Activated naive CD4-positive, alpha-beta T cell treated with anti-CD3 and anti-CD28 coated beads, Interleukin-2, amount 50 U/mL, for 24 hours (primary cell): ENCODE data around the gene TAS2R41.
"Not testable (repeated sequence)": the region's sequence is repeated elsewhere in the genome, so short reads cannot be mapped to it uniquely, and the experiment has no call there.

Experiments
- H3K27ac Mint-ChIP-seq: one replicate; pipeline ENCODE4 v1.8.0; 2021; ENCODE audit warnings: mild to moderate bottlenecking, mixed read lengths
- H3K27me3 Mint-ChIP-seq: one replicate; pipeline ENCODE4 v1.8.0; 2021; ENCODE audit warnings: mixed read lengths
- H3K36me3 Mint-ChIP-seq: one replicate; pipeline ENCODE4 v1.8.0; 2021; ENCODE audit warnings: mixed read lengths
- H3K4me1 Mint-ChIP-seq: one replicate; pipeline ENCODE4 v1.8.0; 2021; ENCODE audit warnings: mixed read lengths
- H3K4me3 Mint-ChIP-seq: one replicate; pipeline ENCODE4 v1.8.0; 2021; ENCODE audit warnings: mild to moderate bottlenecking, mixed read lengths
- H3K9me3 Mint-ChIP-seq: one replicate; pipeline ENCODE4 v1.8.0; 2021; ENCODE audit warnings: mixed read lengths

Gene TAS2R41

DNA sequence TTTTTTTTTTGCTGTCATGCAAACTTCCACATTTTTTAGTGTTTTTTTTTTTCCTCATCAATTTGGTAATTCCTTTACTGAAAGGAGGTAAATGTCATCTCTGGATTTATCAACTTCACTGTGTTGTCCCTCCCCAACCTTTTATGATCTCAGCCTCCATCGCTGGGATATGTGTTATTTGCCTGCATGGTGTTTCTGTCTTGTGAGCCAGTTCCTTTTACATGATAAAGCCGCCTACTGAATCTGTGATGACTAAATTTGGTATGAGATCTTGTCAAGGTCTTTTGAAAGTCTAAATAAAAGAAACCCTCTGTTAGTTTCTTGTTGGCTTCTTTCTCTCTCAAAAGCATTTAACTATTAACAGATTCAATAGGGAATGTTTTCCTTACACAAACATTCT is 39.3 kb downstream of the TAS2R41 start:
- H3K27ac Mint-ChIP-seq, result no peak overlapping the region
- no peak overlapping the region for H3K4me3 Mint-ChIP-seq
- H3K36me3 Mint-ChIP-seq, result peaks cover 20% of the 10 kb centered on the region
- no peaks in the 10 kb centered on the region for H3K27me3 Mint-ChIP-seq
- H3K9me3 Mint-ChIP-seq, result no peaks in the 10 kb centered on the region
- H3K4me1 Mint-ChIP-seq, result no peaks in the 10 kb centered on the region

GRCh38 chr7:143518521-143518920 is 40.8 kb downstream of the TAS2R41 start:
- Mint-ChIP-seq H3K27ac (no peak overlapping the region), H3K4me3 (no peak overlapping the region), H3K36me3 (peaks cover 16% of the 10 kb centered on the region), H3K9me3 (no peaks in the 10 kb centered on the region), H3K4me1 (no peaks in the 10 kb centered on the region), H3K27me3 (no peaks in the 10 kb centered on the region)

GRCh38 chr7:143518941-143519340 is 41.3 kb downstream of the TAS2R41 start:
- no peak overlapping the region for H3K4me3 Mint-ChIP-seq
- H3K9me3 Mint-ChIP-seq, result no peaks in the 10 kb centered on the region
- H3K36me3 Mint-ChIP-seq, result peaks cover 14% of the 10 kb centered on the region
- H3K27ac Mint-ChIP-seq, result no peak overlapping the region
- no peaks in the 10 kb centered on the region for H3K27me3 Mint-ChIP-seq
- H3K4me1 Mint-ChIP-seq, result no peaks in the 10 kb centered on the region

- H3K27me3 Mint-ChIP-seq, result no peaks in the 10 kb centered on the region
- no peaks in the 10 kb centered on the region for H3K4me1 Mint-ChIP-seq
- peaks cover 14% of the 10 kb centered on the region for H3K36me3 Mint-ChIP-seq
- H3K9me3 Mint-ChIP-seq, result no peaks in the 10 kb centered on the region
- H3K4me3 Mint-ChIP-seq, result no peak overlapping the region
- no peak overlapping the region for H3K27ac Mint-ChIP-seq
Measured at GRCh38 chr7:143519411-143520131, 41.9 kb downstream of the TAS2R41 start.

DNA sequence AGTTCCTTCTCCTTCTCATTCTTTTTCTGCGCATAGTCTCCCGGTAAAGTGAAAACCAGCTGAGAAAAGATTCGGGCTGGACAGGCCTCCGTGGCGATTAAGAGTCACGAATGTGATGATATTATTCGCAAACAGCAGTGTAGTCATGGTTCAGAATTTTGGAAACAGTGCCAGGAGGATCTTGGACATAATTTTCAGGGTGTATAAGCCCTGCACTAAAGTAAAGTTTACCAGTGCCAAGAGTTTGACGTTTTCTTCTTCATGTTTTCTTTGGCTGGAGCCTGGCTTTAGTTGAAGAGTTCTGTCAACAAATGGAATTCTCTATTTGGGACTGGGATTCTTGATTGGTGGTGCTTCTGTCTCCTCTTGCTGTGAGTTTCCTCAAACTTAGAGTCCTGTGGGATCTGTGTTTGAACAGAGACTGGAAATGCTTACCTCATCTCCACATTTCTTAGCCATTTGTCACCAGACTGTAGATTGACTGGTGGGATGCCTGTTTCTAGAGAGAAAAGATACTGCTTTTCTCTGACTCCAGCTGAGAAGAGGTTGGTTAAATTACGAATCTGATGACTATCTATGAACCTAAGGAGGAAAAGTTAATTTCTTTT is 44.7 kb downstream of the TAS2R41 start:
- not testable (repeated sequence) for H3K9me3 Mint-ChIP-seq, H3K4me3 Mint-ChIP-seq, H3K27ac Mint-ChIP-seq, H3K27me3 Mint-ChIP-seq, H3K36me3 Mint-ChIP-seq, H3K4me1 Mint-ChIP-seq
